ENCODE data around the gene SNX1.

SNX1 gene

DNA sequence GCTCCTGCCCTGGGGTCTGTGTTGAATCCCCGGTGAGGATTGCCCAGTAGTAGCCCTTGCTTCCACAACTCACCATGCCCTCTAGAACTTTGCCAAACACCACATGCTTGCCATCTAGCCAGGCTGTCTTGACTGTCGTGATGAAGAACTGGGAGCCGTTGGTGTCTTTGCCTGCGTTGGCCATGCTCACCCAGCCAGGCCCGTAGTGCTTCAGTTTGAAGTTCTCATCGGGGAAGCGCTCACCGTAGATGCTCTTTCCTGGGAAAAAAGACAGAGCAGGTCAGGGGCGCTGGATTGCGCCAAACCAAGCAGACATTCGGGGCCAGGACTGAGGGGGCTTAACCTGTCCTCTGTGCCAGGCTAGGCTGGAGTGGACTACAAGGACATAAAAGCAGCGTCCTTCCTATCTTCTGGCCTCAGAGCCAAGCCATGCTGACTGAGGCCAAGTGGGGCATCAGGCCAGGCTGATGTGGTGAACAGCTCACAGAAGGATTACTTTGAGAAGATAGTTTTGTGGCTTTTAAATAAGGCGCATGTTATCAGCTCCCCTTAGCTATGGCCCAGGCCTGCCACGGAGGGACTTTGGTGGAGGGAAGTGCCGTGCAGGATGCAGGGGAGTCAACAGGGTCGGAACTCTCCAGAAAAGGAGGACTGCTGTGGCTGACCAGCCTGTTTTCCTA is 61.0 kb downstream of the SNX1 start (continued):
- TF ChIP-seq MYNN (tag by site-specific recombination; IDR thresholded peaks at IDR 0.05; ENCODE audit: borderline replicate concordance) (no peak), WT1 (tag by site-specific recombination; IDR thresholded peaks at IDR 0.05) (no peak), ZNF785 (tag by site-specific recombination; IDR thresholded peaks at IDR 0.05) (no peak), ZNF677 (tag by site-specific recombination; IDR thresholded peaks at IDR 0.05) (no peak)
- TF ChIP-seq, protein P1, sequence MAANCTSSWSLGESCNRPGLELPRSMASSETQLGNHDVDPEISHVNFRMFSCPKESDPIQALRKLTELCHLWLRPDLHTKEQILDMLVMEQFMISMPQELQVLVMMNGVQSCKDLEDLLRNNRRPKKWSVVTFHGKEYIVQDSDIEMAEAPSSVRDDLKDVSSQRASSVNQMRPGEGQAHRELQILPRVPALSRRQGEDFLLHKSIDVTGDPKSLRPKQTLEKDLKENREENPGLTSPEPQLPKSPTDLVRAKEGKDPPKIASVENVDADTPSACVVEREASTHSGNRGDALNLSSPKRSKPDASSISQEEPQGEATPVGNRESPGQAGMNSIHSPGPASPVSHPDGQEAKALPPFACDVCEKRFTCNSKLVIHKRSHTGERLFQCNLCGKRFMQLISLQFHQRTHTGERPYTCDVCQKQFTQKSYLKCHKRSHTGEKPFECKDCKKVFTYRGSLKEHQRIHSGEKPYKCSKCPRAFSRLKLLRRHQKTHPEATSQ (tag by site-specific recombination; IDR thresholded peaks at IDR 0.05): no peak

DNA sequence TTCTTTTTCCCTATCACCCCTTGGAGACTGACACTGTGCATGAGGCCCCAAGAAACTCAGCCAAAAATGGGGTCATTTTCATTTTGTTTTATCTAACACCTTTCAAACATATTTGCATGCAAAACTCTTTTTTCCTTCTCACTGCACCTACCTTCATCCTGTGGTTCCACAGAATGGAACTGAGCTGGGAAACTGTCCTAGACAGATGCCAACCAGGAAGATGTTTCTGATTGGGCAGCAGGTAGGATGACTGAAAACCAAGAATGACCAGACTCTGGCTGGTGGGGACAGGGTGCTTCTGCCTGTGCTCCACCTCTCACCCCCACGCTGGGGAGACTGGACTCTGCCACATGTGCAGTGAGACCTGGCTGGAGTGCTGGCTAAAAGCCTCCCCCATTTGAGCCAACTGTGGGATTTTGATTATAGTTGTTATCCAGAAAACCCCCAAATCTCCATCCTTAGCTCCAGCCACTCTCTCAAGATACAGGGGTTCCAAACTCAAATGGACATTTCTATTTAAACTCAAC is 61.9 kb downstream of the SNX1 start:
- Histone ChIP-seq H3K4me3 (ENCODE audit: low read depth, low read length) (no peak overlapping the region), H3K36me3 (ENCODE audit: control insufficient read depth in 2 of 2, insufficient read depth in 1 of 2, low read length in 2 of 2) (peaks cover 12 to 72% of the 10 kb centered on the region in 2 experiments; a peak in 2 of 3 replicates), H3K4me1 (ENCODE audit: control insufficient read depth, insufficient read depth, low read length) (peaks cover 2% of the 10 kb centered on the region; the same call in 1 of the 2 replicates), H3K27ac (ENCODE audit: extremely low read depth, low read depth, low read length) (no peak overlapping the region), H3K9me3 (ENCODE audit: control insufficient read depth, insufficient read depth, low read depth, low read length) (no peaks in the 10 kb centered on the region)
- POLR2A ChIA-PET: interaction anchor here (1.0 kb wide), 1 partner anchor 8 kb away, joined by 3 read pairs; no protein-coding TSS in a partner anchor
- TF ChIP-seq, protein P2, sequence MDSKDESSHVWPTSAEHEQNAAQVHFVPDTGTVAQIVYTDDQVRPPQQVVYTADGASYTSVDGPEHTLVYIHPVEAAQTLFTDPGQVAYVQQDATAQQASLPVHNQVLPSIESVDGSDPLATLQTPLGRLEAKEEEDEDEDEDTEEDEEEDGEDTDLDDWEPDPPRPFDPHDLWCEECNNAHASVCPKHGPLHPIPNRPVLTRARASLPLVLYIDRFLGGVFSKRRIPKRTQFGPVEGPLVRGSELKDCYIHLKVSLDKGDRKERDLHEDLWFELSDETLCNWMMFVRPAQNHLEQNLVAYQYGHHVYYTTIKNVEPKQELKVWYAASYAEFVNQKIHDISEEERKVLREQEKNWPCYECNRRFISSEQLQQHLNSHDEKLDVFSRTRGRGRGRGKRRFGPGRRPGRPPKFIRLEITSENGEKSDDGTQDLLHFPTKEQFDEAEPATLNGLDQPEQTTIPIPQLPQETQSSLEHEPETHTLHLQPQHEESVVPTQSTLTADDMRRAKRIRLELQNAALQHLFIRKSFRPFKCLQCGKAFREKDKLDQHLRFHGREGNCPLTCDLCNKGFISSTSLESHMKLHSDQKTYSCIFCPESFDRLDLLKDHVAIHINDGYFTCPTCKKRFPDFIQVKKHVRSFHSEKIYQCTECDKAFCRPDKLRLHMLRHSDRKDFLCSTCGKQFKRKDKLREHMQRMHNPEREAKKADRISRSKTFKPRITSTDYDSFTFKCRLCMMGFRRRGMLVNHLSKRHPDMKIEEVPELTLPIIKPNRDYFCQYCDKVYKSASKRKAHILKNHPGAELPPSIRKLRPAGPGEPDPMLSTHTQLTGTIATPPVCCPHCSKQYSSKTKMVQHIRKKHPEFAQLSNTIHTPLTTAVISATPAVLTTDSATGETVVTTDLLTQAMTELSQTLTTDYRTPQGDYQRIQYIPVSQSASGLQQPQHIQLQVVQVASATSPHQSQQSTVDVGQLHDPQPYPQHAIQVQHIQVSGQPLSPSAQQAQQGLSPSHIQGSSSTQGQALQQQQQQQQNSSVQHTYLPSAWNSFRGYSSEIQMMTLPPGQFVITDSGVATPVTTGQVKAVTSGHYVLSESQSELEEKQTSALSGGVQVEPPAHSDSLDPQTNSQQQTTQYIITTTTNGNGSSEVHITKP (tag by site-specific recombination; IDR thresholded peaks at IDR 0.05): no peak
- TF ChIP-seq, protein P3, sequence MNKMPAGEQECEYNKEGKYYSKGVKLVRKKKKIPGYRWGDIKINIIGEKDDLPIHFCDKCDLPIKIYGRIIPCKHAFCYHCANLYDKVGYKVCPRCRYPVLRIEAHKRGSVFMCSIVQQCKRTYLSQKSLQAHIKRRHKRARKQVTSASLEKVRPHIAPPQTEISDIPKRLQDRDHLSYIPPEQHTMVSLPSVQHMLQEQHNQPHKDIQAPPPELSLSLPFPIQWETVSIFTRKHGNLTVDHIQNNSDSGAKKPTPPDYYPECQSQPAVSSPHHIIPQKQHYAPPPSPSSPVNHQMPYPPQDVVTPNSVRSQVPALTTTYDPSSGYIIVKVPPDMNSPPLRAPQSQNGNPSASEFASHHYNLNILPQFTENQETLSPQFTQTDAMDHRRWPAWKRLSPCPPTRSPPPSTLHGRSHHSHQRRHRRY (tag by site-specific recombination; IDR thresholded peaks at IDR 0.05): no peak
- TF ChIP-seq, protein P4, sequence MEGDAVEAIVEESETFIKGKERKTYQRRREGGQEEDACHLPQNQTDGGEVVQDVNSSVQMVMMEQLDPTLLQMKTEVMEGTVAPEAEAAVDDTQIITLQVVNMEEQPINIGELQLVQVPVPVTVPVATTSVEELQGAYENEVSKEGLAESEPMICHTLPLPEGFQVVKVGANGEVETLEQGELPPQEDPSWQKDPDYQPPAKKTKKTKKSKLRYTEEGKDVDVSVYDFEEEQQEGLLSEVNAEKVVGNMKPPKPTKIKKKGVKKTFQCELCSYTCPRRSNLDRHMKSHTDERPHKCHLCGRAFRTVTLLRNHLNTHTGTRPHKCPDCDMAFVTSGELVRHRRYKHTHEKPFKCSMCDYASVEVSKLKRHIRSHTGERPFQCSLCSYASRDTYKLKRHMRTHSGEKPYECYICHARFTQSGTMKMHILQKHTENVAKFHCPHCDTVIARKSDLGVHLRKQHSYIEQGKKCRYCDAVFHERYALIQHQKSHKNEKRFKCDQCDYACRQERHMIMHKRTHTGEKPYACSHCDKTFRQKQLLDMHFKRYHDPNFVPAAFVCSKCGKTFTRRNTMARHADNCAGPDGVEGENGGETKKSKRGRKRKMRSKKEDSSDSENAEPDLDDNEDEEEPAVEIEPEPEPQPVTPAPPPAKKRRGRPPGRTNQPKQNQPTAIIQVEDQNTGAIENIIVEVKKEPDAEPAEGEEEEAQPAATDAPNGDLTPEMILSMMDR (tag by site-specific recombination; IDR thresholded peaks at IDR 0.05): no peak
- TF ChIP-seq ZXDB (tag by site-specific recombination; IDR thresholded peaks at IDR 0.05) (no peak), ZEB2 (tag by site-specific recombination; IDR thresholded peaks at IDR 0.05) (no peak), ZNF221 (tag by site-specific recombination; IDR thresholded peaks at IDR 0.05; ENCODE audit: borderline replicate concordance) (no peak)
- TF ChIP-seq, protein P5, sequence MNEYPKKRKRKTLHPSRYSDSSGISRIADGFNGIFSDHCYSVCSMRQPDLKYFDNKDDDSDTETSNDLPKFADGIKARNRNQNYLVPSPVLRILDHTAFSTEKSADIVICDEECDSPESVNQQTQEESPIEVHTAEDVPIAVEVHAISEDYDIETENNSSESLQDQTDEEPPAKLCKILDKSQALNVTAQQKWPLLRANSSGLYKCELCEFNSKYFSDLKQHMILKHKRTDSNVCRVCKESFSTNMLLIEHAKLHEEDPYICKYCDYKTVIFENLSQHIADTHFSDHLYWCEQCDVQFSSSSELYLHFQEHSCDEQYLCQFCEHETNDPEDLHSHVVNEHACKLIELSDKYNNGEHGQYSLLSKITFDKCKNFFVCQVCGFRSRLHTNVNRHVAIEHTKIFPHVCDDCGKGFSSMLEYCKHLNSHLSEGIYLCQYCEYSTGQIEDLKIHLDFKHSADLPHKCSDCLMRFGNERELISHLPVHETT (tag by site-specific recombination; IDR thresholded peaks at IDR 0.05): no peak
- CTCF ChIA-PET: interaction anchor here (0.5 kb wide), 1 partner anchor 30 kb away, joined by 5 read pairs; no protein-coding TSS in a partner anchor

Measured in HEK293 (cell line).